K562 treated with DMSO at 1 percent for 4 hours (cell line): Measurements from ENCODE around the gene LYVE1. TPM values are rescaled to one million over a fixed set of nuclear protein-coding genes. Genes with fewer than 3 reads are reported as not detected.

Experiments
- total RNA-seq: library from RNA; unstranded; fragments of 300-600 nt; gene quantifications from 2 replicates; pipeline ENCODE4 v1.2.3, GENCODE V29; 2022; ENCODE audit not compliant: insufficient read depth

LYVE1 gene, protein sequence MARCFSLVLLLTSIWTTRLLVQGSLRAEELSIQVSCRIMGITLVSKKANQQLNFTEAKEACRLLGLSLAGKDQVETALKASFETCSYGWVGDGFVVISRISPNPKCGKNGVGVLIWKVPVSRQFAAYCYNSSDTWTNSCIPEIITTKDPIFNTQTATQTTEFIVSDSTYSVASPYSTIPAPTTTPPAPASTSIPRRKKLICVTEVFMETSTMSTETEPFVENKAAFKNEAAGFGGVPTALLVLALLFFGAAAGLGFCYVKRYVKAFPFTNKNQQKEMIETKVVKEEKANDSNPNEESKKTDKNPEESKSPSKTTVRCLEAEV
- total RNA-seq = 0.54 TPM in 1 of 2 replicates, not detected in the other

DNA sequence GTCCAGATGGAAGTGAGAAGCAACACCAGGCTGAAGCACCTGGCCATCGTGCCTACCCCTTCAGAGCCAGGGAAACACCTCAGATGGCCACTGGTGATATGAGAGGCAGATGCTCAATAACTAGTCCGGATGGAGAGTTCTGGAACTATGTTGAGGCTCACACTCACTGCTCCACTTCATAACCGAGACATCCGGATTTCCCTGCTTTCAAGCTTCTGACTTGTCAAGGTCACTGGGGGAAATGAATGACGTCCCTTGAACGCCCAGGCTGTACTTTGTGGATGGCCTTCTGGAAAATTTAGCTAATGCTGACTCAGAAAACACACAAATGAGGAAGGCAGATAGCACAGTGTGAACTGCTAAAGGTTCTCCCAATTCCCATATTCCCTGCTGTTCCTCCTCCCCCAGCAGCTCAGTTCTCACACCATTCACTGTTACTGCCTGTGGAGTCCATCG, at the start of gene LYVE1:
TSS of gene LYVE1 (minus strand) at position 180 of the 456 bp plus-strand sequence. CDS start at position 47, 133 bp downstream.

DNA sequence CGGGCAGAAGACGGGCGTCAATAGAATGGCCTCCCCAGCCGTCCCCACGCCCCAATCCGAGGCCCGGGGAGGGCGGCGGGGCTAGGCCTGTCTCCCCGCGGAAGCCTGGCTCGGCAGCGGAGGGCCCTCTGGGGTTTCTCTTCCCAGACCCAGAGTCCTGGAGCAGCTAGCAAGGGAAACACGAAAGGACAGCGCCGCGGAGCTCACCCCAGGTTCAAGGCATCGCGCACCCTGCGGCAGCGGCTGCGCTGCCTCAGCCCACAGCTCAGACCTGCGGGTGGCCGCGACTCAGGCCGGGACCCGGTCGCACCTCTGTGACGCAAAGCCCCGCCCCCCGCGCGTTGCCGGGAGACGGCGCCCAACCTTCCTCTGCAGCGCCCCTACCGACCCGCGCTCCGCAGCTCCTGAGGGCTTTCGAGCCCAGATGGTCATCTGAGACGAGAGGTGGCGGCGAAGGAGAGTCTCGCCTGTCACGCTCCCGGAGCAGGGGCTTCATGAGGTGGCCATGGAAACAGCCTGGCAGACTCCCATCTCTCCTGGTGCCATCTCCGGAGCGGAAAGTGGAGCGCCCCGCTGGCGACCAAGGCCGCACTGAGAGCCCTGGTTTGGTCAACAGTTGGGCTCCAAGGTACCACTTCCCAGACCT, 27.4 kb downstream of the LYVE1 start, which contains the start of gene RNF141:
TSS of gene RNF141 (minus strand) at position 273 of the 646 bp plus-strand sequence. CDS start 7,029 bp downstream, outside the sequence.

Other genes with a start within 250 kb of the LYVE1 start
- gene AMPD3, start 113.4 kb downstream of the LYVE1 start, total RNA-seq = 4.7 and 5.9 TPM in 2 replicates
- gene RNF141, start 27.5 kb downstream of the LYVE1 start, total RNA-seq = 7.7 and 9.0 TPM in 2 replicates
- gene IRAG1, start 125.1 kb upstream of the LYVE1 start, total RNA-seq = 0.40 TPM in 1 of 2 replicates, not detected in the other
- 44.2 and 47.9 TPM in 2 replicates for gene CTR9, start 182.6 kb upstream of the LYVE1 start, total RNA-seq
- 316 and 402 TPM in 2 replicates for gene EIF4G2, start 240.3 kb upstream of the LYVE1 start, total RNA-seq